GM04503 (cell line): ENCODE results near the gene DBI.

Source experiments
- DNase-seq: peaks from one replicate; pipeline ENCODE4 v3.0.0-alpha.2; 2012; ENCODE audit warnings: low read depth

Gene DBI

DNA sequence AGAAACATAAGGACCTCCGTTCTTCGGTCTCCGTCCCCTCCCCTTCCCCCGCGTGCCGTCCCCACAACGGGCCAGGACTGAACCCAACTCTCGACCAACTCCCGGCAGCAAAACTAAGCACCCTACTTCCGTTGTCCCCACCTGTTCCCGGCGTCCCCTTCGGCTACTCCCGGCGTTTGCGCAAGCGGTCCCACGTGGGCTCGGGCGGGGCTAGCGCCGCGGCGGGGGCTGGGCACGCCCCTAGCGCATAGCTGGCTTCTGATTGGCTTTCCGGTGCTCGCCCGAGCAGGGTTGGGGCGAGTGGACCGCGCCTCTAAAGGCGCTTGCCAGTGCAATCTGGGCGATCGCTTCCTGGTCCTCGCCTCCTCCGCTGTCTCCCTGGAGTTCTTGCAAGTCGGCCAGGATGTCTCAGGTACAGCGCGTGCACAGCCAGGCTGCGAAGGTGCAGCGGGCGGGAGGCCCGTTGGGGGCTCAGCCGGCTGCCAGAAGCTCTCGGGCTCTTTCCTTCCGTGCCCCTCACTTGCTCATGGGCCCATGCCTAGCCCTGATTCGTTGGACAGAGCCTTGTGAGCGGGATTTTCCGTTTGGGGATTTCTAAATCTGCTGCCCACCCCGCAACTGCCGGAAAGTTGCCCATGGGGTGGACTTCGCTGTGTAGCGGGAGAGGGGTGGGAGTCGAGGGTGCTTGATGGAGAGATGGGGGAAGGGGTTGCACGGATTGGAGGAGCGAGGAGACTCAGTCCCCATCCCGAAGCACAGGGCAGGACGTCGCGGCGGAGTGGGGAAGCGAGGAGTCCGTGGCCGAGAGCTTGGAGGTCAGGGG, at the start of gene DBI, which contains the start of gene C2orf76:
Gene DBI (plus strand): TSS at position 329 of the 823 bp plus-strand sequence. CDS start 75 bp downstream, at position 404.
Gene C2orf76 (minus strand): TSS at position 186 of the 823 bp plus-strand sequence. CDS start 26,875 bp downstream, outside the sequence.
- DNase-seq: peak; percentile 60

GRCh38 chr2:119317554-119317953, 49.2 kb upstream of the DBI start:
- DNase-seq: no peak

- no peak for DNase-seq
These were observed 47.2 kb upstream of the DBI start for GRCh38 chr2:119319593-119319992.

DNA sequence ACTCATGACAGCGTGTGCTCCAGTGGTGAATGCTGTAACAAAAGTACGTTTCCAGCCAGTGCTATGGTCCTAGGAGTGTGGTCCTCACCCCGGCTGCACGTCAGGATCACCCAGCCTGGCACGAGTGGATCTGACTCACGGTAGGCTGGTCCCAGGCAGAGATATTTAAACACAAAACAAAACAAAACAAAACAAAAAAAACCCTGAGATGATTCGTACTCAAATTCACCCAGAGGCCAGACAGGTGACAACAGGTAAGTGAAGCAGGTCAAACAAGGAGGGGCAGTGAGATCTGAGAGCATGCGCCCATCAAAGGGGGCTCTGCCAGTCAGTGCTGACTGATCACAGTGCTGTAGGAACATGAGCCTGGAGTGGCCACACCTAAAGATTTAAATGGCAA, 43.3 kb upstream of the DBI start:
- DNase-seq: no peak

DNA sequence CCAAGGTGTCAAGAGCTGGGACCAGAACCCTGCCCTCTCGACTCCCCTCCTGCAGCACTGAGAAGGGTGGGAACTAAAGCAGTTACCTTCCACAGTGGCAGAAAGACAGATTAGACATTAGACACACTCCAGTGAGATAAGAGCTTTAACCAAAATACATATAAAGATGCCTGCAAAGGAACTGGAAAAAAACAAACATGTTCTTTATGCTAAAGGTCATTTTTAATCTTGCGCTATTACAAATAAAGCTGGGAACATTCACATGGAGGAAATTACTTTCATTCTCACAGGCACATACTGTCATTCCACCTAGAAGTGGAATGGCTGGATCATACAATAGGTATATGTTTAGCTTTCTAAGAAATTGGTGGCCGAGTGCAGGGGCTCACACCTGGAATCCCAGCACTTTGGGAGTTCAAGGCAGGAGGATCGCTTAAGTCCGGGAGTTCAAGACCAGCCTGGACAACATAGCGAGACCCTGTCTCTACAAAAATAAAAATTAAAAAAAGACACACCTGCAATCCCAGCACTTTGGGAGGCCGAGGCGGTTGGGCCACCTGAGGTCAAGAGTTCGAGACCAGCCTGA, 42.0 kb upstream of the DBI start:
- DNase-seq: no peak

DNA sequence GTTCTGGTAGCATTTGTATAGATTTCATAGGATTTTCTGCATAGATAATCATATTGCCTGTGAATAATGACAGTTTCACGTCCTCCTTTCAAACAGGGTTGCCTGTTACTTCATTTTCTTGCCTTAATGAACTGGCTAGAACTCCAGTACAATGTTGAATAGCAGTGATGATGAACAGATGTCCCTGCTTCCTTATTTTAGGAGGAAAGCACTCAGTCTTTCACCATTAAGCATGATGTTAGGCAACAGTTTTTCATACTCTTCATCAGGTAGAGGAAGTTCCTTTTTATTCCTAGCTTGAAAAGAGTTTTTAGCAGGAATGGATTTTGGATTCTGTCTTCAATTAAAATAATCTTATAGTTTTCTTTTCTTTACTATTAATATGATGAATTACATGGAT, 39.8 kb upstream of the DBI start:
- no peak for DNase-seq

GRCh38 chr2:119327431-119327830, 39.3 kb upstream of the DBI start:
- no peak for DNase-seq

- no peak for DNase-seq
These were observed 33.8 kb upstream of the DBI start for GRCh38 chr2:119332953-119333352.

DNA sequence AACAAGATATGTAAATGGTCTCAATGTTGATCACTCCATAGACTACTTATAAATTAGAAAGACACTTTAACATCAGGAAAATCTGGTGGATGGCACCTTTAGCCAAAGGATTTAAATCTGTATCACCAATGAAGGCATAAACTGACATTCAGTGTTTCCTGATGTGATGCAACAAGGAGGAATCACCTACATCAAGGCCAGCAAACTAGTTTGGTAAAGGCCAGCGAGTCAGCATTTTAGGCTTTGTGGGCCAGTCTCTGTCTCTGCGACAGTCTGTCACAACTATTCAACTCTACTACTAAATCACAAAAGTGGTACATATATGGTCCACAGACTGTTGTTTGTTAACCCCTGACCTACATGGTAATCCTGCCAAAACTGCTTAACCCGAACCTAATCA, 33.4 kb upstream of the DBI start:
- no peak for DNase-seq

- DNase-seq: no peak
These were observed 32.9 kb upstream of the DBI start for GRCh38 chr2:119333833-119334232.

DNA sequence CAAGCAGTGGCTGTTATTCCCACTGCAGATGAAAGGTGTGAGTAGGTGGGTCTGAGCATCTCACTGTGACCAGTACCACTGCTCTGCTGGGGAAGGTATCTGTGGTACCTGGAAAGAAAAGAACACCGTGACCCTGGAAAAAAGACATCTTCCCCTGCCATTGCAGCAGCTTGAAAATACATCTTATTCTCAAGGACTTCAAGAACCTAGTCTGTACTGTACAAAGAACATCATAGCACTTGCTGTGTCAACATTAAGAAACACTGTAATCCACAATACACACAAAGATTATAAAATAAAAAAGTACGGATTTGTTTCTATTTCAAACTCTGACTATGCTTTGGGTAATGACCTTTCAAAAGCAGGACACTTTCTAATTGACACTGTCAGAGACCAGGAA, 29.0 kb upstream of the DBI start:
- DNase-seq: no peak

- DNase-seq: no peak
These were observed 28.5 kb upstream of the DBI start for GRCh38 chr2:119338272-119338671.

- no peak for DNase-seq
These were observed 27.8 kb upstream of the DBI start for GRCh38 chr2:119338826-119339561.

DNA sequence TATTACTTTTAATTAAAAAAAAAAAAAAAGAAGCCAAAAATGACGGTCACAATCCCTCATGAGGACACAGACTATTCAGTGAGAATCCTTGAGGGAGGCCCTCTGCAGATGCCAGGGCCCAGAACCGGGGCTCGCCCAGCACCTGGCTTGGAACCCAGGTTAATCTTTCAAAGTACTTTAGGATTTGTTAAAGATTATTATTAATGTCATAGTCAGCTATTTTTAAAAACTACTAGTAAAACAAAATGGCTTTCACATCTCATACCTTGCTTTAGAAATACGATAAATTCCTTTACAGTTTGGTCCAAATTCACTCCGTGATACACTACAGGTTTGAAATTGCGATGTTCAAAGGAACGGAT, 27.2 kb upstream of the DBI start:
- no peak for DNase-seq

- DNase-seq: no peak
These were observed 25.1 kb upstream of the DBI start for GRCh38 chr2:119341684-119342083.

- no peak for DNase-seq
These were observed 17.5 kb upstream of the DBI start for GRCh38 chr2:119349289-119349688.

- no peak for DNase-seq
These were observed 16.3 kb upstream of the DBI start for GRCh38 chr2:119350311-119350998.

DNA sequence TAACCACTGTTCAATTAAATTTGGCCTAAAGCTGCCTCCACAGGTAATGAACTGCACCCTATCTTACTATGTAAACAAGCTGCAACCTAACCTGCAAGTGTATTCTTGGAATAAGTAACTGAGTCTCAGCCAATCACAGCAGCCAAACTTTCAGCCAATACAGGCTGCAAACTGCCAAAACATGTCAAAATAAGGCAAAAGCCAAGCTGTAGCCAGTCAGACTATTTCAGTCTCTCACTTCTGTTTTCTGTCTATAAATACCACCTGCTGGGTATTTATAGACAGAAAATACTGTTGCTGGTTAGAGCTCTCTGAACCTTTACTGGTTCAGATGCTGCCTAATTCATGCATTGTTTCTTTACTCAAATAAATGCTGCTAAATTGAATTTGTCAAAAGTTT, 14.4 kb upstream of the DBI start:
- no peak for DNase-seq

- no peak for DNase-seq
These were observed 11.9 kb upstream of the DBI start for GRCh38 chr2:119354860-119355259.

DNA sequence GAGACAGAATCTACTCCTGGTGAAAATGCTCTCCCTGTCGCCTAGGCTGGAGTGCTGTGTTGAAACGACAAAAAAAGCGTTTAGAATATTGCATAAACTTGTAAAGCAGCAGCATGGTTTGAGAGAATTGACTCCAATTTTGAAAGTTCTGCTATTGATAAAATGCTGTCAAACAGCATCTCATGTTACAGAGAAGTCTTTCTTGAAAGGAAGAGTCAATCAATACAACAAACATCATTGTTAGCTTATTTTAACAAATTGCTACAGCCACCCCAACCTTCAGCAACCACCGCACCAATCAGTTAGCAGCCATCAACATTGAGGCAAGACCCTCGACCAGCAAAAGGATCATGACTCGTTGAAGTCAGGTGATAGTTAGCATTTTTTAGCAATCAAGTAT, 7.0 kb upstream of the DBI start:
- DNase-seq: no peak

GRCh38 chr2:119360423-119360966, 6.3 kb upstream of the DBI start:
- DNase-seq: no peak

DNA sequence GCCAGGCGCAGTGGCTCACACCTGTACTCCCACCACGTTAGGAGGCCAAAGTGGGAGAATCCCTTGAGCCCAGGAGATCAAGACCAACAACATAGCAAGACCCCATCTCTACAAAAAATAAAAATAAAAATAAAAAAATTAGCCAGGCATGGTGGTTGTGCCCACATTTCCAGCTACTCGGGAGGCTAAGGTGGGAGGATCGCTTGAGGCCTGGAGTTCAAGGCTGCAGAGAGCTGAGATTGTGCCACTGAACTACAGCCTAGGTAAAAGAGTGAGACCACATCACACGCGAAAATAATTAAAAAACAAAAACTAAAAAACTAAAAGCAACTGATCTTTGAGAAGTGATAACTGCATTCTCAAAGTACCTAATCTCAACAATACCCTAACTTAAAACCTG, 2.0 kb upstream of the DBI start:
- no peak for DNase-seq
